Measurements from ENCODE around the gene ZNF304. TPM values are rescaled to one million over a fixed set of nuclear protein-coding genes. Genes with fewer than 3 reads are reported as not detected.

Gene ZNF304
- total RNA-seq (11.4 TPM), polyA plus RNA-seq (ENCODE audit: insufficient read depth in 1 of 8, insufficient read length in 8 of 8, low replicate concordance in 1 of 8) (10 to 100 TPM in 1 of 8 donors, 1 to 10 TPM in 7; 8.3 to 10.6 (median 9.0) TPM)
- long read RNA-seq, donor 1 = 0 reads
- long read RNA-seq, donor 2 = 0 reads
- long read RNA-seq, donor 3, full-length matches to known transcripts = 1 of 1 reads
- long read RNA-seq, donor 3, partial matches to known transcripts = 0 of 1 reads
- long read RNA-seq, donor 3, other reads (novel, unspliced or antisense) = 0 of 1 reads
- long read RNA-seq, donor 4 = 0 reads
- long read RNA-seq, donor 5, full-length matches to known transcripts = 2 of 18 reads
- long read RNA-seq, donor 5, partial matches to known transcripts = 16 of 18 reads
- long read RNA-seq, donor 5, other reads (novel, unspliced or antisense) = 0 of 18 reads
- long read RNA-seq, donor 6, full-length matches to known transcripts = 1 of 1 reads
- long read RNA-seq, donor 6, partial matches to known transcripts = 0 of 1 reads
- long read RNA-seq, donor 6, other reads (novel, unspliced or antisense) = 0 of 1 reads
- long read RNA-seq, donor 7 = 0 reads
- long read RNA-seq, donor 8, full-length matches to known transcripts = 3 of 3 reads
- long read RNA-seq, donor 8, partial matches to known transcripts = 0 of 3 reads
- long read RNA-seq, donor 8, other reads (novel, unspliced or antisense) = 0 of 3 reads
- long read RNA-seq, donor 9, partial matches to known transcripts = 5 of 5 reads
- long read RNA-seq, donor 9, other reads (novel, unspliced or antisense) = 0 of 5 reads
- long read RNA-seq, donor 10, full-length matches to known transcripts = 1 of 1 reads
- long read RNA-seq, donor 10, partial matches to known transcripts = 0 of 1 reads
- long read RNA-seq, donor 10, other reads (novel, unspliced or antisense) = 0 of 1 reads
- long read RNA-seq, donor 11, full-length matches to known transcripts = 2 of 2 reads
- long read RNA-seq, donor 11, partial matches to known transcripts = 0 of 2 reads
- long read RNA-seq, donor 11, other reads (novel, unspliced or antisense) = 0 of 2 reads

DNA sequence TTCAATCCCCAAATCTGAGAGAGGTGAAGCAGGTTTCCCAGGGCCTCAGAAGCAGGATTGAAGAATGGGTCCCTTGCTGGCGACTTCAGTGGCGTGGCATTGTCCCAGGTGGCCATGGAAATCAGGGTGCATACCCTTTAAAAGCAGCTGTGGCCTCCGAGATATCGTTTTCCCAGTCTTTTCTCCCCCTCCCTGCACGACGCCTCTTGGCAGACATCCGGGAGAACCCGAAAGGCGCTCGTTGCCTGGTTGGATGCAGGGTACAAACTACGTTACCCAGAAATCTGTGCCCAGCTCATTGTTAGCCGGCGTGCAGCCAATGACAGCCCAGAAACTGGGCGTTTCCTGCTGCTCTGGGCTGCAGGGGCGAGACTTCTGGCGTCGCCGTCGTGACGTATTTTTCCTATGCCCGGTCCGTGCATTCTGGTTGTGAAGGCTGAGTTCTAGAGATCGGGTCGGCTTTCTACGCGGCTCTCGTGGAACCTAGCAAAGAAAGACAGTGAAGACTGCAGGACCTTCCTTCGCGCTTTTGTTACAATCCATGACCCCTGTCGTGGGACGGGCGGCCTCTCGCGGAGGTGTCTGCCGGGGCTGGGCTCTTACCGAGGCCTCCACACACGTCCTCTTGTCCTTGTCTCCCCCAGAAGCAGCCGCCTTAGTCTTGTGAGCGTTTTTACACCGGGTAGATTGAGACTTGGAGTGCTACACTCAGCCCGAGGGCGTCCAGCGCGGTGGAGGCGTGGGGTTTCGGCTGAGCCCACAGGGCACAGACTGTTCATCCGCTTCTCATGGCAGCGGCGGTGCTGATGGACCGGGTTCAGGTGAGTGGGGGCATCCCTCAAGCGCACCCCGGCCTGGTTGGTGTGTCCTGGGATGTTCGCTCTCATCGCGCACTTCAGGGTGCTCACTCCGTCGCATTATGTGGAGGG is at the start of gene ZNF304:
TSS of gene ZNF304 (plus strand) at position 395 of the 929 bp plus-strand sequence. CDS start at position 789, 394 bp downstream.
- Histone ChIP-seq H3K36me3 (ENCODE audit: control insufficient read depth, insufficient read depth, low read length) (peaks cover 34% of the 10 kb centered on the region), H3K4me3 (ENCODE audit: low read length) (peak within 1 kb of the TSS; percentile 89), H3K27ac (ENCODE audit: low read length) (peak within 1 kb of the TSS; percentile 77), H3K9me3 (replicated peaks; ENCODE audit: control insufficient read depth, low read depth, low read length) (no peaks in the 10 kb centered on the region), H3K4me1 (ENCODE audit: control insufficient read depth, insufficient read depth, low read length) (peaks cover 10% of the 10 kb centered on the region), H3K27me3 (ENCODE audit: control insufficient read depth, insufficient read depth, low read length) (no peaks in the 10 kb centered on the region)
- under 1% methylated on average over 53 of the region's 57 CpGs for WGBS (ENCODE audit: insufficient coverage)
- peak; percentile 99 for DNase-seq

DNA sequence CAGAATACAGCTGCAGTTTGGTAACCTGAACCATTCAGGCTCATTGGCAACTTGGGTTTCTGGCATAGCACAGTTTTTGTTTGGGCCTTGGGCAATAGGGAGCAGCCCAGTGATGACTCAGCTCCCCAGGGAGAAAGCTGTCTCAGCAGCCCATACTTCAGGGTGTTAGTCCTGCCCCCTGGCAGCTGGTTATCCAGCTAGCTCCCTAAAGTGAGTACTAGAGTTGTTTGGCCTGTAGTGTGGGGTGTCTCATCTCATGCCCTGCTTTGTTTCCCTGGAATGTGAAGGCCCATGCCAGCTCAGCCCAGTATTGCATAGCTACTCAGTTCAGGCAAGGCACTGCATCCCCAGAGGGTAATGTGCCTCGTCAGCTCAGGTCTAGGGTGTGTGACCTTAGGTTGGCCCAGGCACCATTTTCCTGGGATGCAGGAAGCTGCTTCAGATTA is 49.0 kb upstream of the ZNF304 start:
- H3K4me3 ChIP-seq (ENCODE audit: low read length) = no peak overlapping the region
- H3K27me3 ChIP-seq (ENCODE audit: control insufficient read depth, insufficient read depth, low read length) = no peaks in the 10 kb centered on the region
- no peaks in the 10 kb centered on the region for H3K9me3 ChIP-seq (replicated peaks; ENCODE audit: control insufficient read depth, low read depth, low read length)
- WGBS (ENCODE audit: insufficient coverage) = 60% methylated on average over 1 of the region's 1 CpG
- no peak overlapping the region for H3K27ac ChIP-seq (ENCODE audit: low read length)
- H3K4me1 ChIP-seq (ENCODE audit: control insufficient read depth, insufficient read depth, low read length) = no peaks in the 10 kb centered on the region
- no peak for DNase-seq
- H3K36me3 ChIP-seq (ENCODE audit: control insufficient read depth, insufficient read depth, low read length) = peaks cover 19% of the 10 kb centered on the region

DNA sequence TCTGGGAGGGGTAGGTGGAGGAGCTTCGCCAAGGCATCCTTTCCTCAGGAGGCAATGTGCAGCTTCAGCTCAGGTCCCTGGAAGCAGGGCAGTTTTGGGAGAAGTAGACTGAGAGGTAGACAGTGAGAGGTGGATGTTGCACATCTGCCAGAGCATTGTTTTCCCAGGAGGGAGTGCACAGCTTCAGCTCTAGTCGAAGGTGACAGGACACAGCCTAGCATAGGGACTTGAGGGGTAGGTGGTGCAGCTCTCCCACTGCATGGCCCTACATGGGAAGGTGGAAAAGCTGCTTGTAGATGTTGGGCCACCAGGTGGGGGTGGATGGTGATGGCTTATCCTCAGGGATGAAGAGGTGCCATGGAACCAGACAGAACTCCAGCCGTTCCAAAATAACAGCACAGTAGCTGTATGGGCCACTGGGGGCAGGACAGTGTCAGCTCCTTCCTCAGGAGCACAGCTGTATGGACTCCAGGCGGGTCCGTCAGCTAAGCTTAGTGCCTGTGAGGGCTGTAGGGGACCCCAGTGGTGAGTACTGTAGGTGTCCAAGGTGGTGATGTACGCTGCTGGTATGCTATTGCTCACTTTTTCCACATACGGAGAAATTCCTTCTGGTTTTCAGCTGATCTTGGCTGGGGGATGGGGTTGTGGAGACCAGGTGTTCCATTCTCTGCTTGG is 48.2 kb upstream of the ZNF304 start:
- H3K4me3 ChIP-seq (ENCODE audit: low read length) = no peak overlapping the region
- H3K36me3 ChIP-seq (ENCODE audit: control insufficient read depth, insufficient read depth, low read length) = peaks cover 19% of the 10 kb centered on the region
- DNase-seq = no peak
- no peaks in the 10 kb centered on the region for H3K27me3 ChIP-seq (ENCODE audit: control insufficient read depth, insufficient read depth, low read length)
- H3K27ac ChIP-seq (ENCODE audit: low read length) = no peak overlapping the region
- WGBS (ENCODE audit: insufficient coverage) = 86% methylated on average over 4 of the region's 7 CpGs
- no peaks in the 10 kb centered on the region for H3K4me1 ChIP-seq (ENCODE audit: control insufficient read depth, insufficient read depth, low read length)
- no peaks in the 10 kb centered on the region for H3K9me3 ChIP-seq (replicated peaks; ENCODE audit: control insufficient read depth, low read depth, low read length)

DNA sequence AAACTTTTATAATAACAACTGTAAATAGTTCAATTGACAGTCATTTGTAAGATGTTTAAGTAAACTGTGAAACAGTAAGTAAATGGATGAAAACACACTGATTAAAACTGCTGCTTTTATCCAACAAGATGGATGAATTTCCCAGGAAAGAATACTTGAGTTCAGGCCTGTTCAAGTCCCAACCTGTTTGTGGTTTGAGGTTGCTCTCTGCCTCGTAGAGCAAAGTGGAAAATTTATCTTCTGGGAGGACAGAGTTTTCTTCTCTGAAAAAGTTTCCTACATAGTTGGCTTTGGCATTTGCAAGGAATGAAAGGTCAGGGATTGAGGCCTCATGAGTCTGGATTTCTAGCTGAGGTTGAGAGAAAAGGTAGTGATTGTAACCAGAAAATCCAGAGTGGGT is 46.0 kb upstream of the ZNF304 start:
- Histone ChIP-seq H3K27me3 (ENCODE audit: control insufficient read depth, insufficient read depth, low read length) (no peaks in the 10 kb centered on the region), H3K9me3 (replicated peaks; ENCODE audit: control insufficient read depth, low read depth, low read length) (no peaks in the 10 kb centered on the region), H3K4me1 (ENCODE audit: control insufficient read depth, insufficient read depth, low read length) (no peaks in the 10 kb centered on the region), H3K4me3 (ENCODE audit: low read length) (no peak overlapping the region), H3K27ac (ENCODE audit: low read length) (no peak overlapping the region), H3K36me3 (ENCODE audit: control insufficient read depth, insufficient read depth, low read length) (peaks cover 19% of the 10 kb centered on the region)
- WGBS (ENCODE audit: insufficient coverage) = no CpG with 5 or more reads among the region's 1 CpG
- DNase-seq = no peak

DNA sequence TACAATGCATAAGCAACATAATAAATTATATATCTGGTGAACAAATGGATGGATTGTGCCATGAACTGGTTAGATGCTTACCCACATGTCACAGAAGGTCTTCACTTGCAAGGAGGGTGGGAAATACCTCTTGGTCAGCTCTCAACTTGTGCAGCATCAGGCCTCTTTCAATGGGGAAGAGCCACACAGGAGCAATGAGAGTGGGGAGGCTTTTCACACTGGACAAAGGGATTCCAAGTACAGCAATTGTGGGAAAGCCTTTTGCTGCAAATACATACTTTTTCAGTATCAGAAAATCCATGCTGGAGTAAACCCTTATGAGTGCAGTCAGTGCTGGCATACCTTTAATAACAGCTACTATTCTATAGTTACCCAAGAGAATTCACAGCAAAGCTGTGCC is 42.6 kb upstream of the ZNF304 start:
- DNase-seq = no peak
- Histone ChIP-seq H3K27me3 (ENCODE audit: control insufficient read depth, insufficient read depth, low read length) (peaks cover 2% of the 10 kb centered on the region), H3K9me3 (replicated peaks; ENCODE audit: control insufficient read depth, low read depth, low read length) (no peaks in the 10 kb centered on the region), H3K4me1 (ENCODE audit: control insufficient read depth, insufficient read depth, low read length) (no peaks in the 10 kb centered on the region), H3K36me3 (ENCODE audit: control insufficient read depth, insufficient read depth, low read length) (no peaks in the 10 kb centered on the region), H3K27ac (ENCODE audit: low read length) (no peak overlapping the region), H3K4me3 (ENCODE audit: low read length) (no peak overlapping the region)

DNA sequence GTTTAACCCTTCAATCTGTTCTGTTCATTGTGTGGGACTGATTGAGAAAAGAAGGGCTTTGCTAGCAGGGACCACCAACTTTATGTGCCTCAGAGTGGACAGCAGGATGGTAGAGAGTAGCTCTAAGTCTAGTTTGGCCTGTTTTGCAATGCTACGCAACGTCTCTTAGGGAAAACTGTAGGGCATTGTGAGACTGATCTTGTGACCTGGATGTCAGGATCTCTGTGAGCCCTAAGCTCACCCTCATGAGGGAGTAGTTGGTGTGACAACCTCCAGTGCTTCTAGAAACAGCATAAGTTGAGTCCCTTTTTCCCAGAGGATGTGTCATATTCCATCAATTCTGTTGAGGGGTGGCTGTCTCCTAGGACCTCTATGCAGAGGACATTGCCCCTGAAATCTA is 40.3 kb upstream of the ZNF304 start:
- Histone ChIP-seq H3K36me3 (ENCODE audit: control insufficient read depth, insufficient read depth, low read length) (no peaks in the 10 kb centered on the region), H3K4me3 (ENCODE audit: low read length) (no peak overlapping the region), H3K27ac (ENCODE audit: low read length) (no peak overlapping the region), H3K4me1 (ENCODE audit: control insufficient read depth, insufficient read depth, low read length) (no peaks in the 10 kb centered on the region), H3K9me3 (replicated peaks; ENCODE audit: control insufficient read depth, low read depth, low read length) (no peaks in the 10 kb centered on the region), H3K27me3 (ENCODE audit: control insufficient read depth, insufficient read depth, low read length) (peaks cover 2% of the 10 kb centered on the region)
- 80% methylated on average over 2 of the region's 2 CpGs for WGBS (ENCODE audit: insufficient coverage)
- no peak for DNase-seq

DNA sequence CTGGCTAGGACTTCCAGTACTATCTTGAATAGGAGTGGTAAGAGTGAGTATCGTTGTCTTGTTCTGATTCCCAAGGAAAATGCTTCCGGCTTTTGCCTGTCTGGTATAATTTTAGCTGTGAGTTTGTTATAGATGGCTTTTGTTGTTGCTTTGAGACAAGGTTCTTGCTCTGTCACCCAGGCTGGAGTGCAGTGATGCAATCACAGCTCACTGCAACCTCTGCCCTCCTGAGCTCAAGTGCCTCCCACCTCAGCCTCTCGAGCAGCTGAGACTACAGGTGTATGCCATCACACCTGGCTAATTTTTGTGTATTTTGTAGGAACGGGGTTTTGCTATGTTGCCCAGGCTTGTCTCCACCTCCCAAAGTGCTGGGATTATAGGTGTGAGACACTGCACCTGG is 36.9 kb upstream of the ZNF304 start:
- no peak for DNase-seq
- no peaks in the 10 kb centered on the region for H3K9me3 ChIP-seq (replicated peaks; ENCODE audit: control insufficient read depth, low read depth, low read length)
- H3K27me3 ChIP-seq (ENCODE audit: control insufficient read depth, insufficient read depth, low read length) = peaks cover 20% of the 10 kb centered on the region
- no peaks in the 10 kb centered on the region for H3K36me3 ChIP-seq (ENCODE audit: control insufficient read depth, insufficient read depth, low read length)
- no peak overlapping the region for H3K27ac ChIP-seq (ENCODE audit: low read length)
- 67% methylated on average over 1 of the region's 4 CpGs for WGBS (ENCODE audit: insufficient coverage)
- H3K4me3 ChIP-seq (ENCODE audit: low read length) = no peak overlapping the region
- no peaks in the 10 kb centered on the region for H3K4me1 ChIP-seq (ENCODE audit: control insufficient read depth, insufficient read depth, low read length)

DNA sequence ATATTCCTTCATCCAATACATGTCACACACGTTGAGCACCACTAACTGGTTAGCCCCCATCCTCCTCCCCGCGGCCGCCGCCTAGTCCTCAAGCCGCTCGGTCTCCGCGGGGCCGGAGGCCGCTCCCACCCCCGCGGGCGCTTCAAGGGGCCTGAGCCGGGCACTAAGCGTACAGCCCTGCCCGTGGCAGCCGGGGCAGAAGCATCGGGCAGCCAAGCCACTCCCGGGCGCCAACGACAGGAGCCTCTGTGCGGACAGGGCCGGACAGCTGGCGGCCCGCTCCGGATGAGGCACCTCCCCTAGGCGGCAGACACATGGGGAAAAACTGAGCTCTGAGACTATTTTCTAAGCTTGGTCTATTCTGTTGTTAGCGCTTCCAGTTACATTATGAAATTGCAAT is 33.6 kb upstream of the ZNF304 start:
- DNase-seq = no peak
- Histone ChIP-seq H3K4me3 (ENCODE audit: low read length) (no peak overlapping the region), H3K27ac (ENCODE audit: low read length) (no peak overlapping the region)

DNA sequence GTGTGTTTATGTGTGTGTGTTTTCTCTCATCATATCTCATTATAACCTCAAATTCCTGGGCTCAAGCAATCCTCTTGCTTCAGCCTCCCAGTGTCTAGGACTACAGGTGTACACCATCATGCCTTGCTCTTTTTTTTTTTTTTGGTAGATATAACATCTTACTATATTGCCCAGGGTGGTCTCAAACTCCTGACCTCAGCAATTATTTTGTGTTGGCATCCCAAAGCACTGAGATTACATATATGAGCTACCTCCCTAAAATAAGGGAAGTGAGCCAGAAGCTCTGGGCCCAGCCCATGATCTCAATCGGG is 31.2 kb upstream of the ZNF304 start:
- DNase-seq = no peak
- Histone ChIP-seq H3K36me3 (ENCODE audit: control insufficient read depth, insufficient read depth, low read length) (peaks cover 18% of the 10 kb centered on the region), H3K4me1 (ENCODE audit: control insufficient read depth, insufficient read depth, low read length) (peaks cover 12% of the 10 kb centered on the region), H3K27ac (ENCODE audit: low read length) (peak overlapping the region; percentile 94), H3K27me3 (ENCODE audit: control insufficient read depth, insufficient read depth, low read length) (peaks cover 18% of the 10 kb centered on the region), H3K4me3 (ENCODE audit: low read length) (peak overlapping the region; percentile 92), H3K9me3 (replicated peaks; ENCODE audit: control insufficient read depth, low read depth, low read length) (no peaks in the 10 kb centered on the region)
- no CpG with 5 or more reads among the region's 1 CpG for WGBS (ENCODE audit: insufficient coverage)

More for the DNA sequence above, 33.6 kb upstream of the ZNF304 start:
- H3K36me3 ChIP-seq (ENCODE audit: control insufficient read depth, insufficient read depth, low read length) = peaks cover 5% of the 10 kb centered on the region
- H3K9me3 ChIP-seq (replicated peaks; ENCODE audit: control insufficient read depth, low read depth, low read length) = no peaks in the 10 kb centered on the region
- peaks cover 12% of the 10 kb centered on the region for H3K4me1 ChIP-seq (ENCODE audit: control insufficient read depth, insufficient read depth, low read length)
- H3K27me3 ChIP-seq (ENCODE audit: control insufficient read depth, insufficient read depth, low read length) = peaks cover 18% of the 10 kb centered on the region
- WGBS (ENCODE audit: insufficient coverage) = 4% methylated on average over 22 of the region's 29 CpGs

Measured in muscle of leg (tissue), 16 donors.